GM12878 (cell line): ENCODE data around the gene ZNF202. TPM values are rescaled to one million over a fixed set of nuclear protein-coding genes. Genes with fewer than 3 reads are reported as not detected.

Source experiments
- ATAC-seq: fragments of 200-7000 bp; cut with Tn5 transposase; 3 replicates; pipeline ENCODE4 v1.9.1; 2020; ENCODE audit warnings: mild to moderate bottlenecking, moderate library complexity
- BruUV-seq: library from RNA; stranded (reverse); fragments of 400-500 nt; replicated peaks from 2 replicates; lab custom pipeline; 2021; lab: Mats Ljungman, UMichigan
- CTCF ChIA-PET: fragments of 300-600 bp; sonication (Branson Sonifier 250); formaldehyde crosslinking; extraction: SDS; loops from one replicate; lab custom pipeline; 2021; ENCODE audit warnings: inconsistent platforms; lab: Yijun Ruan, JAX
- POLR2A ChIA-PET: fragments of 350-600 bp; formaldehyde crosslinking; extraction: SDS; loops from one replicate; lab custom pipeline; 2021; ENCODE audit warnings: inconsistent platforms; lab: Charles Lee
- RAD21 ChIA-PET: fragments of 300-600 bp; sonication (Branson Sonifier 250); formaldehyde crosslinking; loops from one replicate; lab custom pipeline; 2023; ENCODE audit warnings: antibody characterized with exemption; ENCODE audit not compliant: unreplicated experiment; lab: Charles Lee
- SMC1A ChIA-PET: fragments of 300-600 bp; sonication (Branson Sonifier 250); formaldehyde crosslinking; loops from one replicate; lab custom pipeline; 2023; ENCODE audit not compliant: unreplicated experiment, uncharacterized antibody; lab: Charles Lee
- DNase-seq: peaks from one replicate; pipeline ENCODE4 v3.0.0-alpha.2; 2011; ENCODE audit warnings: low read depth, low spot score
- FAIRE-seq: peaks from 3 replicates; lab custom pipeline; 2011; peaks lifted over from hg19 to GRCh38; lab: Jason Lieb, UNC
- H2AFZ ChIP-seq: 2 replicates; pipeline ENCODE4 v1.6.0; 2011; ENCODE audit warnings: low read depth, low read length, control low read depth; ENCODE audit not compliant: control insufficient read depth
- H3K27ac ChIP-seq: 2 replicates; pipeline ENCODE4 v1.5.1; 2011; ENCODE audit warnings: control low read depth; ENCODE audit not compliant: control insufficient read depth, insufficient read depth
- H3K27me3 ChIP-seq, 2 experiments: replicated peaks in 1 of 2; 2 replicates each; pipeline versions ENCODE4 v1.6.0 to v1.6.1; 2011; ENCODE audit warnings: low read length in 1 of 2; ENCODE audit not compliant: control insufficient read depth in 2 of 2, insufficient read depth in 2 of 2
- H3K36me3 ChIP-seq, 2 experiments: 2 replicates each; pipeline ENCODE4 v1.5.1; 2011; ENCODE audit warnings: low read length in 1 of 2; ENCODE audit not compliant: control insufficient read depth in 2 of 2, insufficient read depth in 2 of 2
- H3K4me1 ChIP-seq: 2 replicates; pipeline ENCODE4 v1.6.1; 2011; ENCODE audit warnings: mild to moderate bottlenecking, low read length, moderate library complexity, mixed read lengths; ENCODE audit not compliant: control insufficient read depth, insufficient read depth
- H3K4me2 ChIP-seq: 2 replicates; pipeline ENCODE4 v1.6.0; 2011; ENCODE audit warnings: control low read depth; ENCODE audit not compliant: control insufficient read depth, insufficient read depth
- H3K4me3 ChIP-seq: fragments of 200-600 bp; sonication (generic); 2 replicates; pipeline ENCODE4 v1.5.1; 2016
- H3K79me2 ChIP-seq: 2 replicates; pipeline ENCODE4 v1.6.0; 2011; ENCODE audit warnings: low read length; ENCODE audit not compliant: control insufficient read depth, insufficient read depth
- H3K9ac ChIP-seq: 2 replicates; pipeline ENCODE4 v1.8.0; 2011; ENCODE audit warnings: low read length, control low read depth, mixed read lengths; ENCODE audit not compliant: control insufficient read depth, insufficient read depth
- H3K9me3 ChIP-seq: replicated peaks from 3 replicates; pipeline ENCODE4 v1.5.1; 2011; ENCODE audit warnings: mild to moderate bottlenecking, low read length; ENCODE audit not compliant: control insufficient read depth, insufficient read depth
- H4K20me1 ChIP-seq: 2 replicates; pipeline ENCODE4 v1.6.0; 2011; ENCODE audit not compliant: control insufficient read depth, insufficient read depth
- BCL11A ChIP-seq: IDR thresholded peaks from 2 replicates; pipeline ENCODE4 v1.6.1; 2011; ENCODE audit warnings: low read depth, low read length
- CHD1 ChIP-seq: IDR thresholded peaks from 2 replicates; pipeline ENCODE4 v1.6.1; 2012; ENCODE audit warnings: low read depth, low read length, improper control_type of control experiment
- CREM ChIP-seq: IDR thresholded peaks from 2 replicates; pipeline ENCODE4 v1.6.1; 2014; ENCODE audit warnings: antibody characterized with exemption, low read depth
- MYC ChIP-seq: IDR thresholded peaks from 2 replicates; pipeline ENCODE4 v1.6.1; 2011; ENCODE audit warnings: mild to moderate bottlenecking, low read length, moderate library complexity, inconsistent platforms; ENCODE audit not compliant: insufficient read depth, insufficient replicate concordance, insufficient read length, severe bottlenecking
- POLR2A ChIP-seq: IDR thresholded peaks from 2 replicates; pipeline ENCODE4 v1.6.1; 2011; ENCODE audit warnings: low read depth, mild to moderate bottlenecking, low read length
- POLR2AphosphoS5 ChIP-seq: IDR thresholded peaks from 2 replicates; pipeline ENCODE4 v1.6.1; 2011; ENCODE audit warnings: mild to moderate bottlenecking, low read length, inconsistent platforms
- RELA ChIP-seq: fragments of 450-650 bp; IDR thresholded peaks from 2 replicates; pipeline ENCODE4 v1.8.0; 2014; ENCODE audit warnings: borderline replicate concordance; ENCODE audit not compliant: partially characterized antibody
- SIX5 ChIP-seq: IDR thresholded peaks from 2 replicates; pipeline ENCODE4 v1.6.1; 2011; ENCODE audit warnings: mild to moderate bottlenecking, low read depth, low read length, moderate library complexity; ENCODE audit not compliant: severe bottlenecking
- SMC3 ChIP-seq: IDR thresholded peaks from 2 replicates; pipeline ENCODE4 v1.6.1; 2011; ENCODE audit warnings: low read length, improper control_type of control experiment, borderline replicate concordance
- WRNIP1 ChIP-seq: IDR thresholded peaks from 2 replicates; pipeline ENCODE4 v1.6.1; 2011; ENCODE audit warnings: low read depth, low read length, improper control_type of control experiment, borderline replicate concordance
- WGBS: methylation state at CpG from one replicate; pipeline ENCODE4 v1.1.6; 2016; ENCODE audit warnings: low lambda C conversion rate; ENCODE audit not compliant: insufficient replicate concordance, insufficient coverage; ENCODE audit errors: missing lambda C conversion rate; 5-methylcytosine and 5-hydroxymethylcytosine counted together
- in situ Hi-C: fragments of 300-500 bp; cut with MboI; formaldehyde crosslinking; loops from 9 replicates; pipeline ENCODE4 v1.14.3; 2018; ENCODE audit warnings: mixed read lengths
- intact Hi-C: fragments of 100-400 bp; cut with micrococcal nuclease; formaldehyde crosslinking; loops from one replicate; pipeline ENCODE4 v1.14.2; 2022; ENCODE audit not compliant: unreplicated experiment
- polyA plus RNA-seq, 11 experiments: library from polyadenylated mRNA; depleted of rRNA in 4 of 11; unstranded in 6 of 11; stranded (reverse) in 5 of 11; fragments of >200 nt; fragmentation: Nextera tagmentation in 4 of 11; fragmentation: Illumina TruSeq in 1 of 11; extraction: Ambion mirVana in 4 of 11; extraction: Trizol in 1 of 11; gene quantifications; 1 replicate in 1 of 11; 2 replicates in 10 of 11; pipeline versions ENCODE4 v1.2.1 to v1.2.3, GENCODE V29; 2011 to 2016; ENCODE audit warnings: inconsistent platforms in 2 of 11, missing spikeins in 2 of 11, low read depth in 1 of 11
- total RNA-seq, 4 experiments: library from RNA; depleted of rRNA in 3 of 4; stranded (reverse); fragments of >200 nt in 3 of 4; fragmentation: Illumina TruSeq in 1 of 4; extraction: Trizol in 1 of 4; gene quantifications; 2 replicates each; pipeline versions ENCODE4 v1.2.1 to v1.2.3, GENCODE V29; 2013 to 2021

The ZNF202 gene
- total and polyA plus RNA-seq, 10 of the 15 experiments (the other 5 are each of a cell fraction or from before 2014, with no cell fraction given) = 2.6 to 13.6 (median 12.2) TPM

DNA sequence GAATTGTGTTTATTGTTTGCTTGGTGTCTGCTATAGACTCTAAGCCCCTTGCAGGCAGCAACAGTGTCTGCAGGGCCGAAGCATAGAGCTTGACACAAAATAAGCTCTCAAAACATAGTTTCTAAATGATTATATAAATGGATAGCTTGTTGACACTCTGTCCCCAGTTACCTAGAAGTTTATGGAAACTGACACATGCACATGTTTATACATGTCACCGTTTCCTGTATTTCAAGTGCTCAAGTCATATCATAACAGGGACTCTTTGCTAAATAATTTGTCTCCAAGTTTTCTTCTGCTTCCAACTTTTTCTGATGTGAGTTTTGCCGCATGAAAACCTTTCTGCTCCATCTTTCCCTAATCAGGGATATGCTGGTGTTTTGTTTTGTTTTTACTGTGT, 16.5 kb upstream of the ZNF202 start:
- Histone ChIP-seq H3K27me3 (no peaks in the 10 kb centered on the region; a peak in 1 of 4 replicates), H3K4me3 (no peak overlapping the region), H3K36me3 (no peaks in the 10 kb centered on the region), H3K79me2 (no peaks in the 10 kb centered on the region), H3K4me2 (no peak overlapping the region), H3K9me3 (peaks cover 7% of the 10 kb centered on the region; the same call in 2 of the 3 replicates), H3K9ac (no peak overlapping the region), H3K4me1 (peaks cover 5% of the 10 kb centered on the region; the same call in 1 of the 2 replicates), H3K27ac (no peak overlapping the region), H2AFZ (no peak overlapping the region)
- intact Hi-C loops = no loop called here
- ChIA-PET SMC1A (no interaction called here), CTCF (no interaction called here), RAD21 (no interaction called here), POLR2A (no interaction called here)
- no TSS peak for BruUV-seq
- DNase-seq (no peak), FAIRE-seq (no peak)
- TF ChIP-seq POLR2AphosphoS5 (no peak), CREM (no peak), CHD1 (no peak), BCL11A (no peak), WRNIP1 (no peak), RELA (no peak), SIX5 (no peak), POLR2A (no peak), SMC3 (no peak), MYC (no peak)
- TF ChIP-seq, all 136 proteins: peak for 0
- ATAC-seq = no peak
- H4K20me1 ChIP-seq = no peaks in the 10 kb centered on the region
- 52% methylated on average over 3 of the region's 3 CpGs for WGBS
- in situ Hi-C loops = no loop called here
